ENCODE results near the gene ANKS1B. TPM values are rescaled to one million over a fixed set of nuclear protein-coding genes. Genes with fewer than 3 reads are reported as not detected.

Gene ANKS1B
- total RNA-seq, 1 donor from 2014 or later = 11.3 TPM

DNA sequence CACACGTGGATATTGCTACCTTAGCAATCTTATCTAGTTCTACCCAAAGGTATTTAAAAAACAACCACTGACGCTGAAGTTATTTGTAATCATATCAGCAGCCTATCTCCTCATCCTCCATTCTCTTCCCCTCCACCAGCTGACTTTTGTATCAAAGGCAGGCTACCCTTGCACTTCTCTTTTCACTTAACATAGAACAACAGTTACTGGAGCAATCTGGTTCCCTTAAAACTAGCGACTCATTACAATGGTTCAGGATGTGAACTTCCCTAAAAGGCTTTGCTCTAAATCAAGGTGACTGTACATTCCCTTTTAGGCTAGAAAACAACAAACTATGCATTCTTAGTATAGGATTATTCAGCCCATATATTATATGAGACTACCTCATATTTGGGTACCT lies 935.0 kb downstream of the ANKS1B start:
- Mint-ChIP-seq H3K27ac (ENCODE audit: unreplicated experiment) (no peak overlapping the region), H3K9me3 (ENCODE audit: unreplicated experiment) (peaks cover 4% of the 10 kb centered on the region)

DNA sequence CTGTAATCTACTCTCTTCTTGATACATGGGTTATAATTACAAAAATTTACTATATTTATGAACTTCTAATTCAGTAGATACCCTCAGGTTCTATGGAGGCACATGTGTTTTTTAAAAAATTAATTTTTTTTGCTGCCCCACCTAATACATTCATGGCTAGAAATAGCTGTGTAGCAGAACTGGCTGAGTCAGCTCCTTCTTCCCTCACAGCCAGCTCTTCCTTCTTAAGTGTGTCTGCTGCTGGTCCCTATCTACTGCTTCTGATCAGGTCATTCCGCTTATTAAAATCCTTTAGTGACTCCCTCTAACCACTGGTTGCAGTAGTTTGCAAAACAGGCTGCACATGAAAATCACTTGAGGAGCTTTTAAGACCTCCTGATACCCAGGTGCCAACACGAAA lies 939.6 kb downstream of the ANKS1B start:
- peaks cover 1% of the 10 kb centered on the region for H3K27me3 Mint-ChIP-seq (ENCODE audit: unreplicated experiment)
- H3K4me3 Mint-ChIP-seq (ENCODE audit: unreplicated experiment) = no peak overlapping the region
- peaks cover 4% of the 10 kb centered on the region for H3K36me3 Mint-ChIP-seq (ENCODE audit: unreplicated experiment)
- H3K4me1 Mint-ChIP-seq (ENCODE audit: low read depth, unreplicated experiment) = peaks cover 6% of the 10 kb centered on the region
- peaks cover 4% of the 10 kb centered on the region for H3K9me3 Mint-ChIP-seq (ENCODE audit: unreplicated experiment)
- TF ChIP-seq CTCF (IDR thresholded peaks at IDR 0.05; ENCODE audit: partially characterized antibody, unreplicated experiment) = no peak
- no peak for DNase-seq
- no peak overlapping the region for H3K27ac Mint-ChIP-seq (ENCODE audit: unreplicated experiment)

More for the DNA sequence above, 935.0 kb downstream of the ANKS1B start:
- no peak for TF ChIP-seq CTCF (IDR thresholded peaks at IDR 0.05; ENCODE audit: partially characterized antibody, unreplicated experiment)
- Mint-ChIP-seq H3K4me3 (ENCODE audit: unreplicated experiment) (no peak overlapping the region), H3K27me3 (ENCODE audit: unreplicated experiment) (peaks cover 1% of the 10 kb centered on the region), H3K4me1 (ENCODE audit: low read depth, unreplicated experiment) (no peaks in the 10 kb centered on the region), H3K36me3 (ENCODE audit: unreplicated experiment) (peaks cover 4% of the 10 kb centered on the region)
- DNase-seq = no peak

GRCh38 chr12:99043319-99043914 lies 941.3 kb downstream of the ANKS1B start:
- H3K4me1 Mint-ChIP-seq (ENCODE audit: low read depth, unreplicated experiment) = peaks cover 6% of the 10 kb centered on the region
- peaks cover 4% of the 10 kb centered on the region for H3K36me3 Mint-ChIP-seq (ENCODE audit: unreplicated experiment)
- DNase-seq = peak; percentile 80
- H3K27me3 Mint-ChIP-seq (ENCODE audit: unreplicated experiment) = peaks cover 1% of the 10 kb centered on the region
- peaks cover 4% of the 10 kb centered on the region for H3K9me3 Mint-ChIP-seq (ENCODE audit: unreplicated experiment)
- no peak overlapping the region for H3K27ac Mint-ChIP-seq (ENCODE audit: unreplicated experiment)
- H3K4me3 Mint-ChIP-seq (ENCODE audit: unreplicated experiment) = no peak overlapping the region
- TF ChIP-seq CTCF (IDR thresholded peaks at IDR 0.05; ENCODE audit: partially characterized antibody, unreplicated experiment) = peak; percentile 82

GRCh38 chr12:99042226-99042625 lies 942.5 kb downstream of the ANKS1B start:
- Mint-ChIP-seq H3K4me1 (ENCODE audit: low read depth, unreplicated experiment) (peaks cover 6% of the 10 kb centered on the region), H3K27me3 (ENCODE audit: unreplicated experiment) (peaks cover 1% of the 10 kb centered on the region), H3K9me3 (ENCODE audit: unreplicated experiment) (peaks cover 4% of the 10 kb centered on the region), H3K36me3 (ENCODE audit: unreplicated experiment) (peaks cover 4% of the 10 kb centered on the region), H3K27ac (ENCODE audit: unreplicated experiment) (no peak overlapping the region), H3K4me3 (ENCODE audit: unreplicated experiment) (no peak overlapping the region)
- DNase-seq = no peak
- TF ChIP-seq CTCF (IDR thresholded peaks at IDR 0.05; ENCODE audit: partially characterized antibody, unreplicated experiment) = no peak

DNA sequence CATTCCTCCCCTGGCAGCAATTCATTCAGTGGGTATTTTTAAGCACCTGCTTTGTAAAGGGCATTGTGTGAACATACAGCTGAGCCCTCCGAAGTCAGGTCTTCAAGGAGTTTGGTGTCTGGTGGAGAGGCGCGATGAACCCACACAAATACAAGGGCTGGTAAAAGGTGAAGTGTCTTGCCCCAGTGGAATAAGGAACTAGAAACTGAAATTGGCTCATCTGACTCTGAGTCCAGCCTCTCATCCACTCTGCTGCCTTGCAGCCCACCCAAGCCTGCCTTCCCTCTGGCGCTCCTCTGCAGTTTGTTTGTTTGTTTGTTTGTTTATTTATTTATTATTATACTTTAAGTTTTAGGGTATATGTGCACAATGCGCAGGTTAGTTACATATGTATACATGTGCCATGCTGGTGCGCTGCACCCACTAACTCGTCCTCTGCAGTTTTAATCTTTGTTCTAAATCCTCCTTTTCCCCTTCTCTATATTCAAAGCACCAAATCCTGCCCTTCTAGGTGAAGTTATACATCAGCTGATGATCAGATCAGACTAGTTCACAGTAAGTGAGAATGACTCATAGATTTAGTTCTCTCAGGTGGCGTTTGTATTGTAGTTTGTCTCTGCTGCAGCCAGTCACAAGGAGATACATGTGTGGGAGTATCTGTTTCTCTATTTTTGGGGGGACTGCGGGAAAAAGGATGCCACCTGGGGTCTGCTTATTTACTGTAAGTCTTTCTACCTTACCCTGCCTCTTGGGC lies 945.2 kb downstream of the ANKS1B start:
- TF ChIP-seq CTCF (IDR thresholded peaks at IDR 0.05; ENCODE audit: partially characterized antibody, unreplicated experiment) = no peak
- H3K36me3 Mint-ChIP-seq (ENCODE audit: unreplicated experiment) = no peaks in the 10 kb centered on the region

More for the DNA sequence above, 945.2 kb downstream of the ANKS1B start:
- H3K4me1 Mint-ChIP-seq (ENCODE audit: low read depth, unreplicated experiment) = peaks cover 5% of the 10 kb centered on the region
- no peak for DNase-seq
- no peaks in the 10 kb centered on the region for H3K9me3 Mint-ChIP-seq (ENCODE audit: unreplicated experiment)
- H3K4me3 Mint-ChIP-seq (ENCODE audit: unreplicated experiment) = no peak overlapping the region
- H3K27ac Mint-ChIP-seq (ENCODE audit: unreplicated experiment) = no peak overlapping the region
- H3K27me3 Mint-ChIP-seq (ENCODE audit: unreplicated experiment) = peaks cover 1% of the 10 kb centered on the region

Measured in glutamatergic neuron (in vitro differentiated cells).